HEK293T (cell line): Measurements from ENCODE around the gene STH.
"Not testable (repeated sequence)": the region's sequence is repeated elsewhere in the genome, so short reads cannot be mapped to it uniquely, and the experiment has no call there.

ENCODE experiments used
- CTCF ChIA-PET: fragments of 350-600 bp; formaldehyde crosslinking; extraction: SDS; loops from one replicate; lab custom pipeline; 2021; ENCODE audit warnings: antibody characterized with exemption, inconsistent platforms; lab: Yijun Ruan, JAX
- POLR2A ChIA-PET: fragments of 350-600 bp; formaldehyde crosslinking; extraction: SDS; loops from one replicate; lab custom pipeline; 2020; ENCODE audit warnings: antibody characterized with exemption, inconsistent platforms; lab: Yijun Ruan, JAX
- DNase-seq: peaks from one replicate; pipeline ENCODE4 v3.0.0; 2012; ENCODE audit warnings: mixed read lengths; ENCODE audit errors: extremely low spot score
- ARNT ChIP-seq: fragments of 450-650 bp; IDR thresholded peaks from 2 replicates; pipeline ENCODE4 v1.6.1; 2017; ENCODE audit warnings: mild to moderate bottlenecking
- BHLHE40 ChIP-seq: fragments of 450-650 bp; IDR thresholded peaks from 2 replicates; pipeline ENCODE4 v1.6.1; 2016; ENCODE audit warnings: mild to moderate bottlenecking, moderate library complexity, borderline replicate concordance
- CTBP1 ChIP-seq: fragments of 450-650 bp; IDR thresholded peaks from 2 replicates; pipeline ENCODE4 v1.6.1; 2016; ENCODE audit warnings: borderline replicate concordance
- ELF4 ChIP-seq: fragments of 450-650 bp; IDR thresholded peaks from 2 replicates; pipeline ENCODE4 v1.6.1; 2017; ENCODE audit warnings: antibody characterized with exemption
- FOXA1 ChIP-seq: fragments of 450-650 bp; IDR thresholded peaks from 2 replicates; pipeline ENCODE4 v1.6.1; 2016; ENCODE audit warnings: mild to moderate bottlenecking
- FOXK2 ChIP-seq: fragments of 450-650 bp; IDR thresholded peaks from 2 replicates; pipeline ENCODE4 v1.6.1; 2016; ENCODE audit warnings: mild to moderate bottlenecking
- FOXM1 ChIP-seq: fragments of 450-650 bp; IDR thresholded peaks from 2 replicates; pipeline ENCODE4 v1.6.1; 2017; ENCODE audit warnings: mild to moderate bottlenecking, borderline replicate concordance
- HDGF ChIP-seq: fragments of 450-650 bp; IDR thresholded peaks from 2 replicates; pipeline ENCODE4 v1.6.1; 2017; ENCODE audit warnings: antibody characterized with exemption, borderline replicate concordance
- L3MBTL2 ChIP-seq: fragments of 450-650 bp; conservative IDR thresholded peaks from 2 replicates; pipeline ENCODE4 v1.6.1; 2016; ENCODE audit warnings: mild to moderate bottlenecking
- LEF1 ChIP-seq: fragments of 450-650 bp; IDR thresholded peaks from 2 replicates; pipeline ENCODE4 v1.6.1; 2017; ENCODE audit warnings: mild to moderate bottlenecking, borderline replicate concordance
- NFRKB ChIP-seq: fragments of 450-650 bp; IDR thresholded peaks from 2 replicates; pipeline ENCODE4 v1.6.1; 2016; ENCODE audit warnings: mild to moderate bottlenecking, moderate library complexity
- PKNOX1 ChIP-seq: fragments of 450-650 bp; IDR thresholded peaks from 2 replicates; pipeline ENCODE4 v1.6.1; 2016
- SP1 ChIP-seq: fragments of 450-650 bp; IDR thresholded peaks from 2 replicates; pipeline ENCODE4 v1.6.1; 2017
- SUZ12 ChIP-seq: fragments of 450-650 bp; IDR thresholded peaks from 2 replicates; pipeline ENCODE4 v1.6.1; 2016; ENCODE audit warnings: mild to moderate bottlenecking
- TARDBP ChIP-seq: fragments of 450-650 bp; IDR thresholded peaks from 2 replicates; pipeline ENCODE4 v1.6.1; 2016
- ZNF384 ChIP-seq: fragments of 450-650 bp; IDR thresholded peaks from 2 replicates; pipeline ENCODE4 v1.6.1; 2016

The STH gene

GRCh38 chr17:45952814-45953320, 46.2 kb upstream of the STH start:
- ChIA-PET POLR2A (no interaction called here), CTCF (no interaction called here)
- no peak for DNase-seq
- TF ChIP-seq SUZ12 (no peak), BHLHE40 (no peak), HDGF (no peak), ARNT (no peak), FOXM1 (no peak)

- TF ChIP-seq FOXA1 (no peak), HDGF (no peak), SP1 (no peak), ELF4 (no peak), FOXK2 (no peak), LEF1 (no peak), FOXM1 (no peak), ARNT (no peak), PKNOX1 (no peak), CTBP1 (no peak), TARDBP (no peak), SUZ12 (no peak)
- ChIA-PET POLR2A (no interaction called here), CTCF (no interaction called here)
- DNase-seq, result no peak
Observed at GRCh38 chr17:45953561-45953960, 45.5 kb upstream of the STH start.

GRCh38 chr17:45954914-45955313, 44.1 kb upstream of the STH start:
- POLR2A ChIA-PET, result no interaction called here
- no peak for TF ChIP-seq TARDBP
- no peak for TF ChIP-seq FOXM1
- TF ChIP-seq PKNOX1, result no peak
- TF ChIP-seq CTBP1, result no peak
- TF ChIP-seq FOXA1, result no peak
- TF ChIP-seq ELF4, result no peak
- TF ChIP-seq SP1, result no peak
- TF ChIP-seq FOXK2, result no peak
- TF ChIP-seq HDGF, result no peak
- no peak for TF ChIP-seq SUZ12
- TF ChIP-seq BHLHE40, result no peak
- no peak for TF ChIP-seq LEF1
- no peak for TF ChIP-seq NFRKB
- TF ChIP-seq ZNF384, result no peak
- no peak for TF ChIP-seq L3MBTL2
- TF ChIP-seq ARNT, result no peak
- CTCF ChIA-PET, result interaction anchor here (0.6 to 0.7 kb wide), 2 partner anchors 119 to 307 kb away, joined by 3 read pairs; no protein-coding TSS in a partner anchor
- DNase-seq, result no peak

- ChIA-PET POLR2A (no interaction called here), CTCF (interaction anchor here (0.7 kb wide), 1 partner anchor 308 kb away, joined by 3 read pairs; no protein-coding TSS in a partner anchor)
- no peak for DNase-seq
- no peak for TF ChIP-seq ARNT
- TF ChIP-seq SUZ12, result no peak
- TF ChIP-seq L3MBTL2, result no peak
- TF ChIP-seq FOXM1, result no peak
- TF ChIP-seq HDGF, result no peak
- TF ChIP-seq ELF4, result no peak
- TF ChIP-seq CTBP1, result no peak
Observed at GRCh38 chr17:45955326-45955725, 43.7 kb upstream of the STH start.

GRCh38 chr17:45956090-45956489, 43.0 kb upstream of the STH start:
- no peak for DNase-seq
- TF ChIP-seq PKNOX1, result no peak
- TF ChIP-seq LEF1, result no peak
- TF ChIP-seq SUZ12, result no peak
- no peak for TF ChIP-seq ELF4
- TF ChIP-seq FOXK2, result no peak
- no peak for TF ChIP-seq CTBP1
- TF ChIP-seq L3MBTL2, result no peak
- TF ChIP-seq TARDBP, result no peak
- TF ChIP-seq SP1, result no peak
- no peak for TF ChIP-seq BHLHE40
- no peak for TF ChIP-seq ZNF384
- TF ChIP-seq NFRKB, result no peak
- no peak for TF ChIP-seq HDGF
- no peak for TF ChIP-seq ARNT
- no peak for TF ChIP-seq FOXA1
- ChIA-PET POLR2A (no interaction called here), CTCF (no interaction called here)

GRCh38 chr17:45956746-45957145, 42.3 kb upstream of the STH start:
- DNase-seq, CTCF ChIA-PET, POLR2A ChIA-PET: not testable (repeated sequence)

GRCh38 chr17:45958307-45958706, 40.7 kb upstream of the STH start:
- ChIA-PET POLR2A (no interaction called here), CTCF (no interaction called here)
- DNase-seq, result no peak
- TF ChIP-seq BHLHE40 (no peak), NFRKB (no peak), FOXK2 (no peak), ARNT (no peak), FOXA1 (no peak), PKNOX1 (no peak), L3MBTL2 (no peak), SUZ12 (no peak), FOXM1 (no peak)
